DMS 273 (cell line): ENCODE data around the gene CBLN1.
"Not testable (repeated sequence)": the region's sequence is repeated elsewhere in the genome, so short reads cannot be mapped to it uniquely, and the experiment has no call there.

ENCODE experiments used
- DNase-seq: peaks from one replicate; lab custom pipeline; 2025; ENCODE audit not compliant: unreplicated experiment; lab: John Stamatoyannopoulos, UW

CBLN1 gene

DNA sequence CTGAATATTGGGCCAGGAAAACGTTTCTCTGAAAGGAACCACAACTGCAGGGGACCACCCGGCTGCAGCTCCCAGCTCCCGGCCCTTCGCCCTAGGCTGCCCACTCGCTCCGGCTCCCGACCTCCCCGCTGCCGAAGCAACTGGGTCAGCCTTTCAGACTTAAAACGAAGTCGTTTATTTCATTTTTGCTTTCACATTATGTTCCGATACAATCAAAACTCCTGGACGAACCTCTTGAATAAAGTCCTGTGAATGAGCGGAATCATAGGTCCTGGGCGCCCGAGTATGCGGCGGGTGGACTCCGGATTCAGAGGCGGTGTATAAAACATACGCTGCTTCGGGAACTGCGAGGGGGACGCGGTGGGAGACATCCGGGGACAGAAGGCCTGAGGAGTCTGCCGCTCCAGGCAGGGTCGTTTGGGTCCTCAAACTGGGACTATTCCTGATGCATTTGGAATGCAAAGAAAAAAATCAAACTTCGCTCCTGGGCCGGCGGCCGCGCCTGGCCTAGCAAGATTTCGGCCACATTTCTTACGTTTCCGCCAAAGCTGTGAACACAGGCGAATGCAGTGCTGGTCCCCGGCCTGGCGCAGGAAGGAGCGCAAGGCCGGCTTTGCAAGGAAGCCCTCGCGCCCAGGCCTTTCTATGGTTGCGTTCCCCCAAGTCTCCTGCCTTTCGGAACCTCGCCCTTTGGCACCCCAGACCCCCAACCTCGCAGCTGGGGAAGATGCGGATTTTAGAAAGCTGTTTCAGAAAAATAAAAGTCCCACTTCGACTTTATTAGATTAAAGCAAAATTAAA, 3.7 kb downstream of the CBLN1 start:
- no peak for DNase-seq

GRCh38 chr16:49277386-49277742, 4.3 kb downstream of the CBLN1 start:
- no peak for DNase-seq

DNA sequence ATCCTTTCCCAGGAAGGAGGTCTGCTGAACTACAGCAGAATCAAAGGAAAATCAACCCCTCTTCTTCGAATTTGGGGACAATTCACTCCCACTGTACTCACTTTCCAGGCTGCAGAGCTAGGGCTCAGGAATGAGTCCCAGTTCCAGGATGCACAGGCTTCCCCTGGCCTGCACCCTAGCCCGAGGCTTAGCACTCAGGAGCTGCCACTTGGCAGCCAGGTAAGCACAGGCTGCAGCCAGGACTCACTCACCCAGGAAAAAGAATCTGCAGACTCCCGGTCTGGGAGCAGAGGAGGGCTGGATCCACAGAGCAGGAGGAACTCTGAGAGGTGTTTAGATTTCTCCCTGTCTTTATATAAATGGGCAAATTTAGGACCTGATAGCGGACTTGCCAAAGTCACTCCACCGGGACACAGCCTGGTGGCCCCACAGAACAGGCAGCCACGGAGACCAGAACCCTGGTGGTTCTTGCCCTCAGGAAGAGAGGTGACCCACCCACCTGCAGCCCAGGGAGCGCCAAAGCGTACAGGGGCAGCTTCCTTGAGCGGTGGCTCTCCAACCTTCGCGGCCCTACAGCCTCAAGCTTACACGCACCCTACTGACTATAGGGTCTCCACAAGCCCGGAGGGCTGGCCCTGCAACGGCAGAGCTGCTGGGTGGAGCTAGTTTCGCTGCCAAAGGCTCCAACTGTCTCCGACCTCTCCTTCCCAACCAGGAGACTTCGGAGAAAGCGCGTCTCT, 4.8 kb downstream of the CBLN1 start:
- no peak for DNase-seq

DNA sequence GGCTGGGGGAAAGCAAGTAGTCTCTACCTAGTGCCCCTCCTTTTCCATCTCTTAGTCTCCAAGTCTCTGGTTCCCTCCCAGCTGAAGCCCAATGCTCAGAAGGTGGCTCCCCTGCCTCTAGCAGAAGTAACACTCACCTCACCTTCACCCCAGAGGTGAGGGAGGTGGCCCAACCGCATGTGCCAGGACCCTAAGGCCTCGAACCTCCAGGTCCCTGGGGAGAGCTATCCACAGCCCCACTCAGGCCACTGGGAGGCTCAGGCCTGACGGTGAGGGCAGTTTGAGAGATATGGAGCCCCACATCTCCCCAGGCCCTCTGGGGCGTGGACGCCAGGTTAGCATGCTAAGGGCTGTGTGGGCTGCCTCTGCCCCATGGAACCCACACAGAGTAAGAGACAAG, 5.8 kb downstream of the CBLN1 start:
- no peak for DNase-seq

GRCh38 chr16:49275050-49275730, 6.4 kb downstream of the CBLN1 start:
- peak; percentile 33 for DNase-seq

GRCh38 chr16:49274591-49274990, 7.0 kb downstream of the CBLN1 start:
- DNase-seq, result no peak

- no peak for DNase-seq
Observed at GRCh38 chr16:49273771-49274170, 7.9 kb downstream of the CBLN1 start.

DNA sequence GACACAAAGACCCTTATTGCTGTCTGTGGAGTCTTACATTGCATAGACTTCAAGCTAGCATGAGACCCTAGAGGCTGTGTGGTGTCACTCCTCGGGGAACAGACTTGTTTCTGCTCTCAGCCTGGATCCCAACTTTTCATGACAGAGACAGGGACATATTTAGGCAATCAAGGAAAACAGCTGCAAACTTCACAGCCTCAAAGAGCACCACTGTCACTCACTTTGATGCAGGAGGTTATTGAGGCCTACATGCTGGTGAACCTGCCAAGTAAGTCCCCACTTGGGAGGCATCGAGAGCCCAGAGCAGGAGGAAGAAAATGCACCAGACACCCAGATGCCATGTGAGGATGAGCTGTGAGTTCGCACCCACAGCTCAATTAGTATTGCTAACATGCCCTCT, 10.3 kb downstream of the CBLN1 start:
- DNase-seq, result no peak

DNA sequence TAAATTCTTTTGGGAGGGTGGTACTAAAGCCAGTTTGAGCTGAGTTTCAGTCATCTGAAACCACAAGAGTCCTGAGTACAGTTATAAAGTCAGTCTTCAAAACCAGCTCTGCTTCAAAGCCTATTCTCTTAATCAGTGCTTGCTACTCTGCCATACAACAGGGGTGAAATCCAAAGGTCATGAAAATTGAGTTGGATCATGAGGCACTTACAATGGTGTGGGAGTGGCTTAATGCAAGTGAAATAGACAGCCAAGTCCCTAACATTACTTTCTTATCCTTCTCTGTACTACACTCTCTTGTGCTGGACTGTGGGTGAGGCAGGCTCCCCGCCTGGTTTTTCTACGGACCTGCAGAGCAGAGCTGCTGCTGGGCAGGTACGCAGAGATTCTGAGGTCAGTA, 12.4 kb downstream of the CBLN1 start:
- no peak for DNase-seq

DNA sequence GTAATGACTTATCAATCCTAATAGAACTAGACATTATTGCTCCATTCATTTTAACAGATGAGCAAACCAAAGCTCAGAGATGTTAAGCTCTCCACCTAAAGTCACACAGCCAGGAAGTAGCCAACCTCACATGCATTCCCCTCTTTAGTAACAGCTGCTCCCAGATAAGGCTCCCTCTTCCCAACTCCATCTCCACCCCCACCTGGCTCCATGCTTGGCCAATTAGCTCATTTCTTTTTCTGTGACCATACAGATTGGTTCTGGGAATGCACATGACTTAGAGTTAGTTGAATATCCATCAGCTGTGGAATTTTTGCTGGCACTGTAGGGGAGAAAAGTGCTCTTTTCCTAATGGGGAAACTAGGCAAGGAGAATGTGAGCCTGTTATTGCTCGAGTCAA, 13.0 kb downstream of the CBLN1 start:
- DNase-seq, result peak; percentile 10

GRCh38 chr16:49262501-49262900, 19.1 kb downstream of the CBLN1 start:
- no peak for DNase-seq

GRCh38 chr16:49261930-49262329, 19.7 kb downstream of the CBLN1 start:
- DNase-seq, result no peak

DNA sequence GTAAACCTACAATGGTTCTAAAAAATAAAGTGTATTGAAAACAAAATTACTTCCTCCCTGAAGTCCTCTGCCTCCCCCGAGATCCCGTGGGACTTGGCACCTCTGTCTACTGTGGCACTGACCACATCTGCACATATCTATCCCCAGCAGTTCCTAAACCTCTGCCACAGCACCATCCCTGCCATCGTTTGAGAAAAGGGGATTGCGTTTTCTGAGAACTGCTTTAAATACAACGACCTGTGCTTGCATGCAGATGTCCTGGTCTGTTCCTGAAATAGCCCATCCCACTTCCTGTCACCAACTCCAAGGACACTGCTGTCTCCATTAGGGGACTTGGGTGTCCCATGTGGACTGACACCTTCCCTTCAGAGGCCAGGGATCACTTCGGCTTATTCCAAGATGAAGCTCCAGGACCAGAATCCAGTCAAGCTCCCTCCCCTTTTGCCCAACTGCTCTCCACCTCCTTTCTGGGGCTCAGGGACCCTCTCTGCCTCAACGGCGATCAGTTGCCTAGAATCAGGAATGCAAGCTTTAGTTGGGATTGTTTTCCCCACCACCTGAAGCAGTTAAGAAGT, 20.6 kb downstream of the CBLN1 start:
- DNase-seq, result no peak

GRCh38 chr16:49260253-49260652, 21.4 kb downstream of the CBLN1 start:
- DNase-seq, result no peak

DNA sequence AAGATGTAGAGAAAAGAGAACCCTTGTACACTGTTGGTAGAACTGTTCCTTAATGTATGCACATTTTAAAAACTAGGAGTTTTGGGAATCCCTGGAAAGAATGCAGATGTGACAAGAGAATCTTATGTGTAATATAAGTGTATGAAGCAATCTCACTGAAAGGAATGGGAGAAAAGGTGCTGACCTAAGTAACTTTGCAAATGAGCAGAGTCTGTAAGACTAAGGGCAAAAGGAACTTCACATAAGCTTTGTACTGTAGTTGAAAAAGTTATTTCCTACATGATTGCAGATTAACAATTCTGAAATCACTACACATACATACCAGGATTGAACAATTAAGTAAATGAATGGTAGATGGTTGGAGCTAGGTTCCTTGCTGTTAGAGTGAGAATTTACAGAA, 22.3 kb downstream of the CBLN1 start:
- DNase-seq, result no peak

DNA sequence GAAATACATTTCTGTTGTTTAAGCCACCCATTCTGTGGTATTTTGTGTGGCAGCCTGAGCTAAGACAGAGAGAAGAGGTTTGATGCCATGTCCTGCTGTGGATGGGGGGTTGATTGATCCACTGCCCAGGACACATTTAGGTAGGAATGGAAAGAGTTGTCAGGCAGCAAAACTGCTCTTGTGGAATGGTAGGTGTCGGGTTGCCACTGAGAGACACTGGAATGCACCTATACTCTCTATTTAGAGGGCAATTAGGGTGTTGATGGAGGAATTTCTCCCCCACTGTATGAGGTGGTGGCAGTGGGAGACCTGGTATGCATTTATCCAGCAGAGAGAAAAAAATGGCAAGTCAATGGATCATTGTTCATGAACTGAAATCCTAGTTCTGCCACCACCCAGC, 30.9 kb downstream of the CBLN1 start:
- DNase-seq, result no peak

DNA sequence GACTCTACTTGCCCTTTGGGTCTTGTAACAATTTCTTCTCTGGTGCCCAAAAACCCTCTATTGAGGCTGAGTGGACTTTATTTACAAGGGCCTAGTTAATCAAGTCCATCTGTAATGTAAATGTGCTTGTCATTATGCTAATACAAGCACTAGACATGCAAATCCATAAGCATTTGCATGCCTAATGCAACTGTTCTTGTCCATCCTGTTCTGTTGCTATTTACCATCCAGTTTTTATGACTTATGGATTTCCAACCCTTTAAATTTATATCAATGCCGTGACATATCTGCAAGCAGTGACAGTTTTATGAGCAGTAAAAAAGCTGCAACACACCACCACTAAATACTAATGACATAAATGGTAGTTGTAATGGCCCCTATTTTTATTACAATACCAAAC, 33.4 kb downstream of the CBLN1 start:
- DNase-seq, result no peak

- DNase-seq, result no peak
Observed at GRCh38 chr16:49236216-49236615, 45.4 kb downstream of the CBLN1 start.

DNA sequence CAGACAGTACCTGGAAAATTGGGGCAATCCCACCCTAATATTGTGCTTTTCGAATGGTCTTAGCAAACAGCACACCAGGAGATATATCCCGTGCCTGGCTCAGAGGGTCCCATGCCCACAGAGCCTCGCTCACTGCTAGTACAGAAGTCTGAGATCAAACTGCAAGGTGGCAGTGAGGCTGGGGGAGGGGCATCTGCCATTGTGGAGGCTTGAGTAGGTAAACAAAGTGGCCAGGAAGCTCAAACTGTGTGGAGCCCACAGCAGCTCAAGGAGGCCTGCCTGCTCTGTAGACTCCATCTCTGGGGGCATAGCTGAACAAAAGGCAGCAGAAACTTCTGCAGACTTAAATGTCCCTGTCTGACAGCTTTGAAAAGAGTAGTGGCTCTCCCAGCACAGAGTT, 53.3 kb downstream of the CBLN1 start:
- not testable (repeated sequence) for DNase-seq
